SHP77 treated with DMSO at 0.1 percent for 48 hours (cell line): ENCODE measurements around the gene PRKN.
"Not testable (repeated sequence)": the region's sequence is repeated elsewhere in the genome, so short reads cannot be mapped to it uniquely, and the experiment has no call there.

Source experiments
- DNase-seq: peaks from one replicate; lab custom pipeline; 2025; lab: John Stamatoyannopoulos, UW

PRKN gene

GRCh38 chr6:161838306-161839035 lies 889.1 kb downstream of the PRKN start:
- DNase-seq: no peak

DNA sequence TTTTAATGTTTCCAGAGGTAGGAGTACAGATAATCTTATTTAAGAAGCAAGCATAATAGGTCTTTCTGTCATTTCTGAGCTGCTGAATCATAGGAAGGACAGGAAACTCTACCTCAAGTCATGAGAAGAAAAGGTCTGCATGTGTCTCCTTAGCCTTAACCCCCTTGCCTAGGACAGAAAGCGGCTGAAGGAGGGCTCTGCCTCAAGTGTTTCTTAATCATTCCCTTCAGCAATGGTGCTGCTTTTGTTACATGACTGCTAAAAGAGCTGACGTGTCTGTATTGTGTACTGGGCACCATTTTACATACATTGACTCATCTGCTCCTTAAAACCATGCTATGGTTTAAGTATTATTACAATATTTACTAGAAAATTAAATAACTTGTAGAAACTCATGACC lies 889.7 kb downstream of the PRKN start:
- no peak for DNase-seq

DNA sequence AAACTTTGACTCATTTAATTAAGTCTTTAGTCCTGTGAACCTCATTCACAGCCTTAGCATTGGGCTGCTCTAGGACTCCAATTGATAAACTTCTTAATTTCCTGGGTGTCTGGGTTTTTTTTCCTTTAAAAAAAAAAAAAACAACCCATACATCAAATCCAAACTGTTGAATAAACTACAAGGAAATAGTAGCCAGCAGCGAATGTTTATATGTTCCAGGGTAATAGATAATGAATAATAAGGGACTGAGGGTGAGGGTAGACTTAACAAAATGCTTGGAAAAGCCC lies 890.2 kb downstream of the PRKN start:
- DNase-seq: no peak

DNA sequence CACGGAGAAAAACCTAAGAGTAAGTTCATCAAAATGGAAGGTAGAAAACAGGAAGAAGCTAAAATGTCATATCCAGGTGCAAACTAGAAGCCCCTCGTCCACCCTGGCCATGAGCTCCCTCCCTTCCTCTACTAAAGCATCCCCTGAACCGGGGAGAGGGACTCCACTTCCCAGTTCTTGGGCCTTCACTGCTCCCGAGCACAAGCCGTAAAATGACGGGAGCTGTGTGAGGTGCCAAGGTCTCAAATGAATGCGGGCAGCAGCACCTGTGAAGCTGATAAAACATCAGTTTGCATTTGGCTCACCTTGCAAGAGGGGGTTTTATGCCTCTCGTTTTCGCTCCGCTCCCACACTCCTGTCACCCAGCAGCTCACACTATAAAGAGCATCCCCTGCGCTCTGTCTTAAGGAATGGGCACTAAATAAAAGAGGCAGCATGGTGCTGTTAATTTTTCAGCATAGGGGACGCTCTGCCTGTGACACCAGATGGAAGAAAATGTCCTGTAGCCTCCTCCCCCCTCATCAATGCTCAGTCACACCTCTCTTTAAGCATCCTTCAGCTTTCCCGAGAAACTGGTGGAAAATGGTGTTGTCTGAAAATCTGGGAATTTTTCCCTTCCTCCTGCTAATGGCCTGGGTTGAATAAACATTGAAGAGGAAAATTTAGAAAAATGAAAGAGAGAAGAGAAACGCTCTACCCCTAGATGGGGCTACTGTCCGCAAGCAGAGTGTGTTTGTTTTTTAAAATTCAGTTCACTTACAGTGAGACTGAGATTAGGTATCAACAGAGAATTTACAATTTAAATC lies 890.7 kb downstream of the PRKN start:
- no peak for DNase-seq

DNA sequence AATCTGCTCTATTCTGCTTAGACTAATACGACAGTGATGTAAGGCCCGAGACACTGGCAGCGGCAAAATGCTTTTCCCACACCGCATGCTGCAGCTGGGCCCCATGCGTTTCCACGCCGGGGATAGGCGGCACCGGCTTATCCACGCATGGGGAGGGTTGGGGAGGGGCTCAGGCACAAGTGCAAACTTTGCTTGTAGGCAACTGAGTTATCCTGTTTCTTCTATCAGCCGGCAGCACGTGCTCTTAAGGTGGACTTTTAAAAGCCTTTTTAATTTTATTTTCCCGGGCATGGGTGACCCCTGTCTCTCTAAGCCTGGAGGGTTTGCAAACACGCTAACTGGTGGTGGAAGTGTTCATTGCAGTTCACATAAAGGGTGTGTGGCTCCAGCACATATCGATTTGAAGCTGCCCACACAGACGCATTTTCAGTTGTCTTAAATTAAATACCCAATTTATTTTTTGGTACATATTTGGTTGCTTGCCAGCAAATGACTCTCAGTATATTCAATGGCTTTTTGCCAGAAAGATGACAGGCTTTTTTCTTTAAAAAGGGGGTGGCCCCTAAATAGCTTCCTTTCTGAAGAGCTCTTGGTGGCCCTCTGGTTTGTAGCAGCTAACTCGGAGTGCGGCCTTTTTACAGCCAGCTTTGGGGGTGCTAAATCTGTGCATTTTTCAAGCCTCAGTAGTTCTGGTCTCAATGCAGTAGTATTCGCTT lies 891.9 kb downstream of the PRKN start:
- no peak for DNase-seq

GRCh38 chr6:161834426-161834825 lies 893.1 kb downstream of the PRKN start:
- DNase-seq: no peak

GRCh38 chr6:161833099-161833860 lies 894.3 kb downstream of the PRKN start:
- no peak for DNase-seq

DNA sequence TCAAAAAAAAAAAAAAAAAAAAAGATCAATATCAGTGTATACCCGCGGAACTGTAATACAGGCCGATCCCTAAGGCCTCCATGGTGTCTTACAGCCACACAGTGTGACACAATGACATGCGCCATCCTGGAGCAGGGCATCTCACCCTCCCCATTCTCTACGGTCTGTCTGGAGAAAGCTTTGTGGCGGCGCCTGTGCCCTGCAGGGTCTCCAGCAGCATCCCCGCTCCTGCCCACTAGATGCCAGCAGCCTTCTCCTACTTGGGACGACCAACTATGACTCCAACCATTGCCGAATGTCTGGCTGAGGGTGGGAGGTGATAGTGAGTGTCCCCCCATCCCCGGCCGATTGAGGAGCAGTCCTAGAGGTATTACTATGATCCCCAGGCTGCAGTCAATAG lies 894.9 kb downstream of the PRKN start:
- DNase-seq: no peak

GRCh38 chr6:161830866-161831616 lies 896.5 kb downstream of the PRKN start:
- no peak for DNase-seq

DNA sequence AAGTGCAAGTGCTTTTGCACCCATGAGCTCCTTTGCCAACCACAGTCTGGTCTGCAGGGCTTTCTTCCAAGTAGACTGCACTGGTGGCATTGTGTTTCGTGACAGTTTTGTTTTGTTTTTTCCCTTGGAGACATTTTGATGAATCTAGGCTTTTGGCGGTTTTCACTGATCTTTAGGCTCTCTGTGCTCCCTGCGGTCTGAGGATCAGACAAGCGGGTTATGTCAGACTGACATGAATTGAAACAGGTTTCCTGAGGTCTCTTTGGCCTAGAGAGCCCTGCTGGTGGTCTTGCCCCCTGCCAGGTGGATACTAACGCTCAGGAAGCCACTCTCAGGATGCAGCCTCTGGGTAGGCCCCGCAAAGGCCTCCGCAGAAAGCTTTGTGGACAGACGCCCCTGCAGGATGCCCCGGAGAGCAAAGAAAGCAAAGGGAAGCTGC lies 898.3 kb downstream of the PRKN start:
- no peak for DNase-seq

DNA sequence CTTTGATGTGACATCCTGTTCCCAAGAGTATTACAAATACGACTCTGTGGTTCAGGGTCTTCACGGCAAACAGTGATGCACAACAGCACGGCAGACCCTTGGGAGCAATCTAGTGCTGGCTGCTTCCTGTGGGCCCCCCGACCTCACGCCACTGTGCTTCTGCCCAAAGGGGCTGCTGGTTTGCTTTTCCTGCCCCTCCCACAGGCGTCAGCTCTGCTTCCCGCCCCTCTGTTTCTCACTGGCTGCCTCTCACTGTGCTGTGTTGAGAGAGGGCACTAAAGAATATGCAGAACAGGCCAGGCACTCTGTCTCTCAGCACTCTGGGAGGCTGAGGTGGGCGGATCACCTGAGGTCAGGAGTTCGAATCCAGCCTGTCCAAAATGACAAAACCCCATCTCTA lies 899.2 kb downstream of the PRKN start:
- DNase-seq: no peak

DNA sequence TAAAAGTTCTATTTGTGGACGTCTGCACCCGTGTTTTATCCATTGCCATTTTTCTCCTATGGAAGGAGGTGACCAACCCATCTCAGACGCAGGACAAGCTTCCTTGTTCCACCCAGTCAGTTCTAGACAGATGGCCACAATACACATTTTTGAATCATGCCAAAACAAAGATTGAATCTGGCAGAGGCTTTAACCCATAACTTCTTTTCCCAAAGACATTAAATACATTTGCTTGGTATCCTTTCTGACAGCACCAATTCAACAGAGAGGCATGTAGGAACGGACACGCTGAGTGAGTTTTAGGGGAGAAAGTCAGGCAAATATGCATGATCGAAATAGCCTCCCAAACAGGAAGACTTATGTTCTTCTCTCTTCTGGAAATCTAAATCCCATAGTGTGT lies 901.1 kb downstream of the PRKN start:
- no peak for DNase-seq

DNA sequence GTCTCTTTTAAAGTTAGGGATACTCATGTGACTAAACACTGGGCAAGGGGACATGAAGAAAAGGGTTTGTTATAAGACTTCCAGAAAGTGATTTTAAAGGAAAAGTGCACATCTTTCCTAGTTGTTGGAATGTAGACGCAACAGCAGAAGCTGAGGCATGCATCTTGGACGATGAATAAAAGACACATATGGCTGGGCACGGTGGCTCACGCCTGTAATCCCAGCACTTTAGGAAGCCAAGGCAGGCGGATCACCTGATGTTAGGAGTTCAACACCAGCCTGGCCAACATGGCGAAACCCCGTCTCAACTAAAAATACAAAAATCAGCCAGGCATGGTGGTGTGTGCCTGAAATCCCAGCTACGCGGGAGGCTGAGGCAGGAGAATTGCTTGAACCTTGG lies 905.4 kb downstream of the PRKN start:
- DNase-seq: not testable (repeated sequence)

DNA sequence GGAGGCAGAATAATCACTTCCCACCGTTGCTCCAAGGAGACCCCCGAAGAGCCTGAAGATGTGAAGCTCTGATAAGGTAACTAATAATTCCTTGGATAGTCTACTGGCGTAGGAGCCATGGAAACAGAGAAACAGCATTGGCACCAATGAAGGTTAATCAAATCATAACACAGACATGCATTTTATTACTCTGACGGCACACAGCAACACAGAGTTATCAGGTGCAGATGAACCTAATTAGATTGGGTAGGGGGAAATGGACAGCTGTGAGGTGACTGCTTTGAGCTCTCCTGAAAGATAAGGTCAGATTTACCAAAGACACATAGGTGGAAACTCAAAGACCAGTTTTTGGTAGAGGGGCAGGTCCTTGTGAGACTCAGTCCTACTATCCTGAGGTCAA lies 909.7 kb downstream of the PRKN start:
- DNase-seq: no peak

DNA sequence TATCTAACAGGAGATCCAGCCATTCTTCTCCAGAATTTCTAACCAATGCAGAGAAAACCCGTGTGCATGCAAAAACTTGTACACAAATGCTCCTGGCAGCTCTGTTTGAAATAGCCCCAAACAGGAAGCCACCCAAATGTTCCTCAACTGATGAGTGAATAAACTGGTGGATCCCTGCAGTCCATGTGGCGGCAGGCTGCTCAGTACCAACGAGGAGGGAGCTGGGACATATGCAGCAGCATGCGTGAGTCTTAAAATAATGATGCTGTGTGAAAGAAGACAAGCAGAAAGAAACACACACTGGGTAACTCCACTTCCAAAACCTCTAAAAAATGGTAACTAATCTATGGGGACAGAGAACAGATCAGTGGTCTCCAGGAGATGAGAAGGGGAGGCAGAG lies 911.6 kb downstream of the PRKN start:
- DNase-seq: no peak

DNA sequence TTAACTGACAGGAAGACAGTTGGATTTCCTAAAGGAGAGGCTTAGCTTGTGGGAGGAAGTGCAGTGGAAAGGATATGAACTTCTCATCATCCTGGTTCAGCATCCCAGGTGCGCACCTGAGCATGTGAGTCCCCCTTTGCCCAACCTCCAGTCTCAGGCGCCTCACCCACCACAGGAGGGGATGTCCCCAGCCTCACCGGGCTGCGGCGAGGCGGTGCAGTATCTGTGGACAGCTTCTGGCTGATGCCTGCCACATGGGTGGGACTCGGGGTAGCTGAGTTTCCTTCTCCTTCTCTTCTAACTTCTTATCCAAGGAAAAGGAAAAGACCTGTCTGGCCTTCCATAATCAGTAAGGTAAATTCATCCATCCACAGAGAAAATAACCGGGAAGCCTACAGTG lies 914.4 kb downstream of the PRKN start:
- DNase-seq: no peak

GRCh38 chr6:161809971-161810370 lies 917.6 kb downstream of the PRKN start:
- DNase-seq: no peak

- no peak for DNase-seq
Observed at GRCh38 chr6:161804838-161805237, 922.7 kb downstream of the PRKN start.

- no peak for DNase-seq
Observed at GRCh38 chr6:161803131-161803530, 924.4 kb downstream of the PRKN start.

DNA sequence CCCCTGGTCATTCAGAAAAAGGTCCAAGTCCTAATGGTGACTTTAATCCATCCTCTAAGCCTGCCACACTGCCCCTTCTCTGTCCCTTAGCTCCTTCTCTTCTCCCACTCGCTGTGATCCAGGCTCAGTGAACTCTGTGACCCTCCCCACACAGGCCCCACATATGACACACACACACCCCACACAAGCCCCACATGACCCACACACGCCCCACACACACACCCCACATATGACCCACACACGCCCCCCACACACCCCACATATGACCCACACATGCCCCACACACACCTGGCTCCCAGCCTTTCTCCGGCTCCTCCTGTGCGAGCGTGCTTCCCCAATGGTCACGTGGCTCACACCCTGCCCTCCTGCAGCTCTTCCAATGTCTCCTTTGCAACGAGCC lies 925.3 kb downstream of the PRKN start:
- no peak for DNase-seq

DNA sequence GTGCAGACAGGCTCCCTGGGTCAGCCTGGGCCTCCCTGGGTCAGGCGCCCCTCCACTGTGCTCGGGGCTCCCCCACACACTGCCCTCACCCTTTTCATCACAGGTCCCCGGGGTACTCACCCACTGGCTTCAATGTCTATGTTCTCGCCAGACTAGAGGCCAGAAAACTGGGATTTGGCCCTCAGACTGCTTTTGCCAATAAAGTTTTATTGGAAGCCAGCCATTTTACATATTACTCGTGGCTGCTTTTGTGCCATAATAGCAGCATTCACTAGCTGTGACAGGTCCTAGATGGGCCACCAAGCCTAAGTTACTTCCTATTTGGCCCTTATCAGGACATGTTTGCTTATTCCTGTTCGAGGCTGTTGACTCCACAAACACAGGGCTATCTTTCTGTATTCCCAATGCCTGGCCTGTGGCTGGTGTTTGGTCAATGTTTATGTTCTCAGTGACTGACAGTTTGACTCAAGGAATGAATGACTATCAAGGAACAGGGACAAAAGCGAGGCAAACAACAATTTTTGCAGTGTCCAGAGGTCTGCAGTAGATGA lies 928.6 kb downstream of the PRKN start:
- no peak for DNase-seq
